Thoracic aorta (tissue), 2 donors: ENCODE results near the gene SLC28A1. TPM values are rescaled to one million over a fixed set of nuclear protein-coding genes. Genes with fewer than 3 reads are reported as not detected.
A peak's percentile ranks its signal among the peaks of the same experiment; 100 is the strongest.

Source experiments
- ATAC-seq: fragments of 150-250 bp; one replicate; pipeline ENCODE4 v1.8.0; 2017; ENCODE audit warnings: low read depth; ENCODE audit not compliant: insufficient number of reproducible peaks, low FRiP score
- DNase-seq: peaks from one replicate; pipeline ENCODE4 v3.0.0-alpha.2; 2020; ENCODE audit warnings: low spot score
- H3K27ac ChIP-seq, 2 donors: fragments of 200-600 bp; sonication (generic); 1 replicate in 1 of 2; 2 replicates in 1 of 2; pipeline ENCODE4 v1.5.1; 2016; ENCODE audit warnings: mild to moderate bottlenecking in 2 of 2, moderate library complexity in 2 of 2
- H3K27me3 ChIP-seq: fragments of 200-600 bp; sonication (generic); replicated peaks from 2 replicates; pipeline ENCODE4 v1.6.0; 2016; ENCODE audit warnings: mild to moderate bottlenecking; ENCODE audit not compliant: insufficient read depth
- H3K36me3 ChIP-seq: fragments of 200-600 bp; sonication (generic); one replicate; pipeline ENCODE4 v1.5.1; 2016
- H3K4me1 ChIP-seq, 2 donors: fragments of 200-600 bp; sonication (generic); 1 replicate in 1 of 2; 2 replicates in 1 of 2; pipeline versions ENCODE4 v1.5.1 to v1.6.0; 2016; ENCODE audit warnings: low read depth in 2 of 2, mild to moderate bottlenecking in 1 of 2; ENCODE audit not compliant: control insufficient read depth in 1 of 2
- H3K4me3 ChIP-seq: fragments of 200-600 bp; sonication (generic); 2 replicates; pipeline ENCODE4 v1.5.1; 2016; ENCODE audit warnings: mild to moderate bottlenecking
- H3K9me3 ChIP-seq: fragments of 200-600 bp; sonication (generic); 2 replicates; pipeline ENCODE4 v1.5.1; 2016
- total RNA-seq, 2 donors: library from RNA; depleted of rRNA; stranded (reverse); fragments of >200 nt; gene quantifications; one replicate each; pipeline versions ENCODE4 v1.1.0 to v1.2.3, GENCODE V29; 2016
- TF ChIP-seq, protein P1 (sequence below): fragments of 200-600 bp; sonication (generic); IDR thresholded peaks from one replicate; pipeline ENCODE4 v1.5.1; 2019; ENCODE audit warnings: antibody characterized with exemption

The SLC28A1 gene
- total RNA-seq, 2 donors from 2014 or later = 0.41 to 1.6 TPM

DNA sequence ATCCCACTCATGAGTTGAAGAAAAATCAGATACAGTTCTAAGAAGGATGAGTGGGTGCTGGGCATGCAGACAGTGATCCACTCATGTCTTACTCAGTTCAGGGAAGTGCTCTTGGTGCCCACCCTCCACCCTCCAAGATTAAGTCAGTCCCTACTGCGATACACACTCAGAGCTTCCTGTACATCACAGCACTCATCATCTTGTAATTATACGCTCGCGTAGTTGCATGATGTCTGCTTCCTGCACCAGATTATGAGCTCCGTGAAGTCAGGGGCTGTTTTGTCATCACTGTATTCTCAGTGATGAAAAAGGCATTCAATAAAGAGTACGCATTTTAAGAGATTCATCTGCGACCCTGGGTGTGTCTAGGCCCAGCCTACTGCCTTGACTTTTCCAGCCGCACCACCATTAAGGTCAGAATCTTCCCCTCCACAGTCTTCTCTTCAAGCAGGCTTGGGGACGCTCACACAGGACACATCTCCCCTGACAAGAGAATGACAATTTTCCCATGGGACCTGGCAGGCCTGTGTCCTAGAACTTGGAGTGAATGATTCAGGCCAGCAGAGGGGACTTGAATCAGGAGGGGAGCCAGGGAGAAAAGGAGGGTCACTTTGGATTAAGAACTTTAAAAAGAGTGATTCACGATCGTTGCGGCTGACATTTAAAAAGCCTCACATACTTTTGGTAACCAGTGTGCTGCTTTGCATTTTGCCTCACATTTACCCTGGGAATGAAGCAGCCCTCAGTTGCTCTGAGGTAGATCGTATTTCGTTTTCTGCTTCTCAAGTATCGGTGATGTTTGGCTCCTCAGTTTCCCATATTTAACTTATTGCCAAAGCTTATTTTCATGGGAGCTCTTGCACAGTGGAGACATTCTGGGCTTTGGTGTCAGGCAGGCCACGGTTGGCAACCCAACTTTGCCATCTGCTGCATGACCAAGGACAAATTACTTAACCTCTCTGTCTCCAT, 89.3 kb downstream of the SLC28A1 start:
- Histone ChIP-seq H3K4me3 (no peak overlapping the region), H3K27me3 (no peaks in the 10 kb centered on the region), H3K9me3 (no peaks in the 10 kb centered on the region), H3K36me3 (no peaks in the 10 kb centered on the region), H3K4me1 (no peaks in the 10 kb centered on the region), H3K27ac (no peak overlapping the region)
- TF ChIP-seq, protein P1, sequence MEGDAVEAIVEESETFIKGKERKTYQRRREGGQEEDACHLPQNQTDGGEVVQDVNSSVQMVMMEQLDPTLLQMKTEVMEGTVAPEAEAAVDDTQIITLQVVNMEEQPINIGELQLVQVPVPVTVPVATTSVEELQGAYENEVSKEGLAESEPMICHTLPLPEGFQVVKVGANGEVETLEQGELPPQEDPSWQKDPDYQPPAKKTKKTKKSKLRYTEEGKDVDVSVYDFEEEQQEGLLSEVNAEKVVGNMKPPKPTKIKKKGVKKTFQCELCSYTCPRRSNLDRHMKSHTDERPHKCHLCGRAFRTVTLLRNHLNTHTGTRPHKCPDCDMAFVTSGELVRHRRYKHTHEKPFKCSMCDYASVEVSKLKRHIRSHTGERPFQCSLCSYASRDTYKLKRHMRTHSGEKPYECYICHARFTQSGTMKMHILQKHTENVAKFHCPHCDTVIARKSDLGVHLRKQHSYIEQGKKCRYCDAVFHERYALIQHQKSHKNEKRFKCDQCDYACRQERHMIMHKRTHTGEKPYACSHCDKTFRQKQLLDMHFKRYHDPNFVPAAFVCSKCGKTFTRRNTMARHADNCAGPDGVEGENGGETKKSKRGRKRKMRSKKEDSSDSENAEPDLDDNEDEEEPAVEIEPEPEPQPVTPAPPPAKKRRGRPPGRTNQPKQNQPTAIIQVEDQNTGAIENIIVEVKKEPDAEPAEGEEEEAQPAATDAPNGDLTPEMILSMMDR = no peak
- no peak for ATAC-seq
- DNase-seq = no peak

DNA sequence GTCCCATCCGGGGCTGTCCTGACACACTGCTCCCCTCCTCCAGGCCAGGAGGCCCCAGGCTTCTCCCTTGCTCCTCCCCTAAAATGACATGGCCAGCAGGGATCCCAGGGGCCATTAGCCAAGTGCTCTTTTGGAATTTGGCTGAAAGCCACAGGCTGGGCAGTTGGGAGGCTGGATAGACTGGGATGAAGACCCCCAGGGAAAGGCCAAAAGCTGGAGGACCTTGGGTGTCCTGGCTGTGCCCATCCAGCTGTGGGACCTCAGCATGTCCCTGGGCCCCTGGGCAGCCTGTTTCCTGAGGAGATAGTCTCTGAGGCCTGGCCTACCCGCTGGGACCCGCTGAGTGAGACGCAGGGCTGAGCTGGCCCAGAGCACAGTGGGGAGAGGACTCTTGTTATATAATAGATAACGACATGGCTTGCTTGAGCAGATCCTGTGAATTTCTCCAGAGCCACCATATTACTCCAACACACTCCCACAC, 91.4 kb downstream of the SLC28A1 start:
- H3K36me3 ChIP-seq = no peaks in the 10 kb centered on the region

DNA sequence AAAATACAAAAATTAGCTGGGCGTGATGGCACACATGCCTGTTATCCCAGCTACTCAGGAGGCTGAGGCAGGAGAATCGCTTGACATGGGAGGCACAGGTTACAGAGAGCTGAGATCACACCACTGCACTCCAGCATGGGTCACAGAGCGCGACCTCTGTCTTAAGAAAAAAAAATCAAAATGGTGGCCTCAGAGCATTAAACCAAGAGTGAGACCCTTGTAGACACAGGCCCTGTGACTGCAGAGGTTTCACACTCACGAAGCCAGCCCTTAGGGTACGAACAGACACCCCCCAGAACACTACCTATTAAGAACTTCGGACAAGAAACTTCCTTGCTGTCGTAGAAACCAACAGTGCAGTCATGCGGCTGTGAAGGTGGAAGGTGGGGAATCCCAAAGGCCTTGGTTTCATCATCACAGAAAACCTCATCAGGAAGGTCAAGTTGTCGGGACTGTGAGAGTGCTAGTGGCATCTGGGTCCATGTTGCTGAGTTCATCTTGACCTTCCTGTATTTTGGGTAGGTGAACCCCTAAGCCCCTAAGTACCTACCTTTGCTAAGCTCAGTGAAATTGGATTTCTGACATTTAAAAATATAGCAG, 92.4 kb downstream of the SLC28A1 start:
- TF ChIP-seq, protein P1 = no peak
- no peaks in the 10 kb centered on the region for H3K27me3 ChIP-seq
- H3K27ac ChIP-seq = no peak overlapping the region
- no peaks in the 10 kb centered on the region for H3K4me1 ChIP-seq
- DNase-seq (no peak), ATAC-seq (no peak)
- H3K36me3 ChIP-seq = no peaks in the 10 kb centered on the region
- H3K9me3 ChIP-seq = no peaks in the 10 kb centered on the region
- no peak overlapping the region for H3K4me3 ChIP-seq

More for the DNA sequence above, 91.4 kb downstream of the SLC28A1 start:
- no peaks in the 10 kb centered on the region for H3K4me1 ChIP-seq
- DNase-seq (no peak), ATAC-seq (no peak)
- no peaks in the 10 kb centered on the region for H3K9me3 ChIP-seq
- H3K27me3 ChIP-seq = no peaks in the 10 kb centered on the region
- TF ChIP-seq, protein P1 = no peak
- H3K4me3 ChIP-seq = no peak overlapping the region
- no peak overlapping the region for H3K27ac ChIP-seq

DNA sequence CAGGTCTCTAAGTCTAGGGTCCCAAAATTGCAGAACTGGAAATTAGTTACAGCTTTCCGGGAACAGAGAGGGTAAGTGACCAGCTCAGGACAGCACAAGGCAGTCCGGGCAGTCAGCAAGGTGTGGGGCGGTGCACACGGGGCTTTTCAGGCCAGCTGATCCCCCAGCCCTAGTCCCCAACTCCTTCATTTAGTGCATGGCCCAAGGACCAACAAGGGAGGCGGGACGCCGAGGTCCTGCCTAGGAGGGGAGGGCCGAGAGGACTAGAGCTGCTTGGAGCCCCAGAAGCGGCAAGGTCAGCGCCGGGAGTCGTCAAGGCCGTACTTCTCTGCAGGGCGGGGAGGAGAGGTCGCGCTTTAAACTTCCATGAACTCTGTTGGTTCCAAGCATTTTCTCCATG, 95.2 kb downstream of the SLC28A1 start:
- Histone ChIP-seq H3K4me1 (peaks cover 11 to 13% of the 10 kb centered on the region in 2 donors), H3K27me3 (no peaks in the 10 kb centered on the region), H3K36me3 (no peaks in the 10 kb centered on the region), H3K9me3 (no peaks in the 10 kb centered on the region), H3K4me3 (peak overlapping the region; percentile 91), H3K27ac (no peak overlapping the region)
- ATAC-seq (no peak), DNase-seq (no peak)
- TF ChIP-seq, protein P1 = no peak
